Kidney capillary endothelial cell (primary cell): Measurements from ENCODE around the gene TUFT1.
"Not testable (repeated sequence)": the region's sequence is repeated elsewhere in the genome, so short reads cannot be mapped to it uniquely, and the experiment has no call there.

Experiments
- DNase-seq: peaks from one replicate; pipeline ENCODE4 v3.0.0-alpha.2; 2018; ENCODE audit warnings: low spot score

The TUFT1 gene

DNA sequence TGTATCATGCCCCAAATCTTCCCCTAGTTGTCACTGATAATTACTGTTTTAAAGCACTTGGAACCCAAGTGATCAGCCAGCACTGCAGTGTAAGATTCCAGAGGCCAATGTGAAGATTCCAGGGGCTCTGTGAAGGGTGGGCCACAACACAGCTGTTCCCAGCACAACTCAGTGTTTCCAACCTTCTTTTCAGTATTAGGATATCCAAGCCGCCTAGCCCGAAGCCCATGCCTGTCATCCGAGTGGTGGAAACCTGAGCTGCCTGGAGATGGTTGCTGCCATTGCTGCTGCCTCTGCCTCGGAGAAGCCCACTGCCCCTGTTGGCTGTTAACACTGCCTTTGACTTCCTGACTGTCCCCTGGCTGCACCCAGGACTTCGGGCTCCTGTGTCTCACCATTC lies 41.3 kb downstream of the TUFT1 start:
- DNase-seq: no peak

DNA sequence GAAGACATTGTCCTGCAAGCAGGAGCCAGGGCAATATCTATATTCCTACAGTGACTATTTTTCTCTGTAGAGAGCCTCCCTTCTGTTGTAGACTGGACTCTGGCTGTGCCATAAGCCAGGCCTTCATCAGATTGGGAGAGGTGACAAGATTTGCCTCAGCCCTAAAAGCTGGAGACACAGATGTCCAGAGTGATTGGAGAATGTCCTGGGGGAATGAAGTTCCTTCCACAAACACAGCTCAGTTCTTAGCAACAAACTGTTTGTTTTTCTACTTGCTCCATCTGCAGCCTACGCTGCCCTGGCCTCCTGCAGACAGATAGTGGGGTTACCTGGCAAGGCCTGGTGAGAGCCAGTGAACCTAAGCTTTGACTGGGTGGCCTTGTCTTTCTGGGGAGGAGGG lies 41.8 kb downstream of the TUFT1 start:
- DNase-seq: no peak

DNA sequence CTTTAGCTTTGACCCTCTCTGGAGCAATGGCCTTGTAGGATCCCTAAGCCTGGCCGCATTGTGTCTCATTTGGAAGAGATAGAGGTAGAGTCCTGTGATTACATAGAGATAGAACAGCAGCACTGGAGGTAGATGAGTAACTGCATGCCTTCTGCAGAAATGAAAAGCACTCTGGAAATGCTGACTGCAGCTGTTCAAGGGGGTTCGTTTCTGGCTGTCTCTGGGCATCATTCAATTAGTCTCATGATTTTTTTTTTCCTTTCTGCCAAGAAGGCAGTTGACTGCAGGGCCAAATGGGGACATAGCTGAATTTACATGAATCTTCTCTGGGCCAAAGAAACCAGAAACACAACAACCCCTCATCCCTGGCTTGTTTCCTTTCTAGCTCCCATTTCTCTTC lies 43.7 kb downstream of the TUFT1 start:
- DNase-seq: no peak

DNA sequence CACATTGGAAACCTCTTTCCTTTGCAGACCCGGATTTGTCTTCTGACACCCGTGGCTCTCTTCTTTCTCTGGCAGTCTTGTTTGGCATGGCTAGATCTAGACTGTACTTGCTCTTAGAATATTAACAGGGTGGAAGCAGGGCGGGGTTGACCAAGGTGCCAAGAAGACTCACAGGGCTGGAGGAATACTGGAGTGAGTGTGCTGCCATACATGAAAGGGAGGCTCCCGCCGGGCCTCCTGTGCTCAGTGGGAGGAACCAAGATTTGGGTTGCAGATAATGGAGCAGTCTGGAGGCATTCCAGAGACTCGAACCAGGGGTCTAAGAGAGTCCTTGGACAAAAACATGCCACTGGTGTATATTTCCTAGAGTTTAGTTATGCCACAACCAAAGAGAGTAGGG lies 44.2 kb downstream of the TUFT1 start:
- no peak for DNase-seq

DNA sequence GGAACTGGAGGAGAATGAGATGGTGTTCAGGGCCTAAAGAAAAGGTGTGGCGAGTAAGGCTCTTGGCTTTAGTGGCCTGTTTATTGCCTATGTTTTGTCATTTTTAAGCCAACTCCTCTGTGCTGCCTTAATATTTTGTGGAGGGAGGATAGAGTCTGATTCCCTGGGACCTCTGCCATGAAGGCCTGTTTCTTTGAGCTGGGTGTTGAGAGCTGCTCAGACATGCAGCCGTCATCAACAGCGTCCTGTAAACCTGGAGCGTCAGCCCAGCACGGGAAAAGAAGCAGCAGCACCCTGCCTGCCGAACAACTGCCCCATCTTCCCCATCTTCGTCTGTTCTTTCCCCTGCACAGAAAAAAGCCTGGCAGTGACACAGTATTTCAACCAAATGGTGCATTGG lies 44.7 kb downstream of the TUFT1 start:
- DNase-seq: no peak

DNA sequence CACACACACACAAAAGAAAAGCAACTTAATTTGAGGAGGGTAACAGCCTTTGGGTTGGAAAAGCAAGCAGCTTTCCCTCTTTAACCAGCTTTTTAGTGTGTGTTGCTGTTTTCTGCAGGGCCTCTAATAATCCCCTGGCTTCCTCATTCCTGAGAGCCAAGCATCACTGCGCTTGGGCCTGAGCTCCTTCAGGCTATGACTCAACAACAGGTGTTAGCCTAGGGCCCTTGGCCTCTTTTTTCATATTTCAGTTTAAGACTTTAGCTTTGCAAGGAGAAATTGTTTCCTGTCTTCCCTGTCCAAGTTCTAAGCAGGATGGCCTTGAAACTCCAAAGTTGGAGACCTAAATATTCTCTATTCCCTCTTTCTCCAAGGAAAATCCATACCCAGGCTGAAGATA lies 45.5 kb downstream of the TUFT1 start:
- DNase-seq: no peak

DNA sequence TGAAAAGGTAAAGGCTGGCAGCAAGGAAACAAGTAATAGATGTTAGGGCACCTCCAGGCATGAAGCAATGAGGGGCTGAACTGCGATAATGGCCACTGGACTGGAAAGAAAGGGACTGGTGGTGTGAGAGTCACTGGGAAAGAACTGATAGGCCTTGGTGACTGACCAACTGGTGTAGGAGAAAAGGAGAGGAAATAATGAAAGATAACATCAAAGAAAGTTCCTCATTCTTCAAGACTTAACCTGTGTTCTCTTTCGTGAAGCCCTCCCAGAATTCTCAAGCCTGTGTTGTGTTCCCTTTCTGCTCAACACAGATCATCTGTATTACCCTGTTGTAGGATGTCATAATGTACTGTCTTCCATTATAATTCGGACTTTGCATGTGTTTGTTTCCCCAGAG lies 50.9 kb downstream of the TUFT1 start:
- DNase-seq: no peak

DNA sequence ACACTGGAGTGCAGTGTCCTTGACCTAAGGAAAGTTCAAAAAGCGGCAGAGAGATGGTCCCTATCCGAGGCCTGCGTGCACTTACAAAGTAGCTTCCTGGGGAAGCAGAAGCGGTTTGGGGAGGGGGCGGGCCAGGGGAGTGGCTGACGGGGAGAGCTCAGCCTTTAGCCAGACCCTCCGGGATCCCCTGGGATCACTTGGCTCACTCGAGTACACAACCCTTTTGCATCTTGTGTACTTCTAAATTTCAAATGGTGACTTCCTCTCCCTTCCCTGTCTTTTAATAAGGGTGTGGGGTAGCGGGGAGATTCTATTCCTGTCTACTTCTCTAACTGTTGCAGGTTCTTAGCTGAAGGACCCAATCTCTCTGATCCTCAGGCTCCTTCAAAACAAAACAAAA lies 53.6 kb downstream of the TUFT1 start:
- DNase-seq: no peak

DNA sequence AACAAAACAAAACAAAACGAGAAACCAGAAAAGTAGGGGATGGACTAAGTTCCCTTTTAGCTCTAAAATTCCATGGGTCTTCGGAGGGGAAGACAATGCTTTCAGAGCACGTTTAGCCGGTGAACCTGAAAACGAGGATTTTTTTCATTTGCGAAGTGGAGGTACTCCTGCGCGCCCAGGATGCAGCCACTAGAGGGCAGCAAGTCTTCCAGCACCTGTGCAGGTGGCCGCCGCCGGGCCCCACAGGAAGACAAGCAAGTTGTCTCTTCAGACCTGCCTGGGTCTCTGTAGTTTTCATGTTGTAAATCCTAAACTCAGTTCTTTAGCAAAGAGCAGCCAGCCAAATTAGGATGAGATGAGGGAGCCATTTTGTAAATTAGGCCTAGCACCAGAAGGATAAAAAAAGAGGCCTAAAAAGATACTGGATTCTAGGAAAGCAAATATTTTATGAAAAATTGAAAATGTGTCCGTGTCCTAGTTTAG lies 54.1 kb downstream of the TUFT1 start:
- DNase-seq: no peak

DNA sequence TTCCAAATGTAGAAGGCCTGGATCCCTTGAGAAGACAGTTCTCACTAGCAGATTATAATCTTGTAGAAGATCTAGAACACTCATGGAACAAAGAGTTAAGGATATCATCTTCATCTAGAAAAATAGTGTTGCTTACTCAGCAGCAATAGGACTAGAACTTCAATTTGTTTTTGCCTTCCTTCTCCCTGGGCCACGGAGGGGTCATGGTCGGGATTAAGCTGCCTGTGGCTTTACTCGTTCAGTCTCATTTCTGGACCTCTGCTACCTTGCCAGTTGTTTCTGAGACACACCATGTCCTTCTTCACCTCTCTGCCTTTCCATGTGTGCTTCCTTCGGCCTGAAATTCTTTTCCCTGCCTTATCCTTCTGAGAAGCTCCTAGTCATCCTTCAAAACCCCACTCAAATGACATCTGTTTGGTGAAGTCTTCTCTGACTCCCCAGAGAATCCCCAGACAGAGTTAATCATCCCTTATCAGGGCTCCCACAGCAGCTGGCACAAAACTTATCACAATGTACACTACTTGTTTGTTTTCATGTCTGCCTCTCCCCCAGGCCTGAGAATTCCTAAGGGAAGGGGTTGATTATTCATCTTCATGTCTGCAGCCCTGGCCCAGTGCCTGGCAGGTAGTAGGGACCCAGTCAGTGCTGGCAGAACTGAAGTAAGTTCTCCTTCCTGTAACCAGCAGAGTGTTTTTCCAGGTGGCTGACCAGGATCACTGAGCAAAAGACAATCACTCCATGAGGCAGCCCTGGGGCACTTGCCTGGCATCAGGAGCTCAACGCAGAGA lies 56.3 kb downstream of the TUFT1 start:
- no peak for DNase-seq

DNA sequence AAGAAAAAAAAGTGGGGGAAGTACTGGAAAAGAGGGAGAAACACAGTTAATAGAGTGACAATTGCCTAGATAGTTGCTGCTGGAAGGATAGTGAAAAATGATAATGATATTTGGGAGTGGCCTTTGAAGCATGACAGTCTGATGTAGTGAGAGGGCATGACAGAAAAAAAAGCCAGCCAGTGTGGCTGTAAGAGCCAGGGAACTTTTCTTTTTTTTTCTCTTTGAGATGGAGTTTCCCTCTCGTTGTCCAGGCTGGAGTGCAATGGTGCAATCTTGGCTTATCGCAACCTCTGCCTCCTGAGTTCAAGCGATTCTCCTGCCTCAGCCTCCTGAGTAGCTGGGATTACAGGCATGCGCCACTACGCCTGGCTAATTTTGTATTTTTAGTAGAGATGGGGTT lies 62.4 kb downstream of the TUFT1 start:
- not testable (repeated sequence) for DNase-seq

DNA sequence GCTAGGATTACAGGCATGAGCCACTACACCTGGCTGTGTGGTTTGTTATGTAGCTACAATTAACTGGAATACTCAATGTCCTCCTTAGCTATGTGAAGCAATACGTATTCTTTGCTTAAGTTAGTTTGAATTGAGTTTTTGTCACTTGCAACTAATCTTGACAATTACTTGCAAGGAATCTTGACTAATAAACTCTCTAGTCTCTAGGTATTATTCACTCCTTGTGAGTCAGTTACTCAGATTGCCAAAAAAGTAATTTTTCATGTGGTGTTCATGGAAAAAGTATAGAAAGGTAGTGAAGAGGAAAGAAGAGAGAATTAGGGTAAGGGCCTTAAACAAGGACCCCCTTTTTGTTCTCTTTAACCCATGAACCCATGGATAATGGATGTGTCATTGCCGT lies 64.2 kb downstream of the TUFT1 start:
- DNase-seq: no peak

DNA sequence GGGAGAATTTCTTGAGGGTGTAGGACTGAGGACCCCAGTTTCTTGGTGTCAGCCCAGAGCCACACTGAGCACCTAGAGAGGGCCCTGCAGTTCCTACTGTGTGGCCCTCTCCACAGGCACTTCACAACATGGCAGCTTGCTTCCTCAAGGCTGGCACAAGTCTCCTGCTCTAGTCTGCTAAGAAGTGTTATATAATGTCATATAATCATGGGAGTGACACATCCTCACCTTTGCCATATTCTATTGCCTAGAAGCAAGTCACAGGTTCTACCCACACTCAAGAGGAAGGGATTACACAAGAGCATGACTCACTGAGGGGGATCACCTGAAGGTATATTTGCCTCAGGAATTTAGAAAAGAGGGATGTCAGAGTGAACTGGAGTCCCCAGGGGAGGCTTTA lies 66.3 kb downstream of the TUFT1 start:
- DNase-seq: no peak

DNA sequence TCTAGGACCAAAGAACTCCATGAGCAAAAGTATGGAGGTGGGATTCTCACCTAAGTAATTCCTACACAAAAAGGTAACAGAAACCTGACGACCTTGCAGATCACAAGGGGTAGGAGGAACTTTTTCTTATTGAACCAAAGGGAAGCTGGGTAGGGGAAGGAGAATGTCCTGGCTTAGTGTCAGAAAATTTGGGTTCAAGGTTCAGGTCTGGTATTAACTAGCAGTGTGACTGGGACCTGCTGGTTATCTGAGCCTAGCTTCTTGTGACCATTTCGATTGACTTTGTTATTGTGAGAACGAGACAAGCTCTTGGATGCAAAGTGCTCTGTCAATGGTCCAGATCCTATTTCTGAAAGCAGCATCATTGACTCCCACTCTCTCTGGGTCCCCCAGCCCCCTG lies 66.7 kb downstream of the TUFT1 start:
- no peak for DNase-seq

DNA sequence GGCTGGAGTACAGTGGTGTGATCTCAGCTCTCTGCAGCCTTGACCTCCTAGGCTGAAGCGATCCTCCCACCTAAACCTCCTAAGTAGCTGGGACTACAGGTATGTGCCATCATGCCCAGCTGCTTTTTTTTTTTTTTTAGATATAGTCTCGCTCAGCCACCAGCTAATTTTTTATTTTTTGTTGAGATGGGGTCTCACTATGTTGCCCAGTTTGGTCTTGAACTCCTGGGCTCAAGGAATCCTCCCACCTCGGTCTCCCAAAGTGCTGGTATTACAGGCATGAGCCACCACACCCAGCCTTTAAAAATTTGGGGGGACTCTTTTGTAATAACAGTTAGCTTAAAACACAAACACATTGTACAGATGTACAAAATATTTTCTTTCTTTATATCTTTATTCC lies 70.0 kb downstream of the TUFT1 start:
- no peak for DNase-seq

DNA sequence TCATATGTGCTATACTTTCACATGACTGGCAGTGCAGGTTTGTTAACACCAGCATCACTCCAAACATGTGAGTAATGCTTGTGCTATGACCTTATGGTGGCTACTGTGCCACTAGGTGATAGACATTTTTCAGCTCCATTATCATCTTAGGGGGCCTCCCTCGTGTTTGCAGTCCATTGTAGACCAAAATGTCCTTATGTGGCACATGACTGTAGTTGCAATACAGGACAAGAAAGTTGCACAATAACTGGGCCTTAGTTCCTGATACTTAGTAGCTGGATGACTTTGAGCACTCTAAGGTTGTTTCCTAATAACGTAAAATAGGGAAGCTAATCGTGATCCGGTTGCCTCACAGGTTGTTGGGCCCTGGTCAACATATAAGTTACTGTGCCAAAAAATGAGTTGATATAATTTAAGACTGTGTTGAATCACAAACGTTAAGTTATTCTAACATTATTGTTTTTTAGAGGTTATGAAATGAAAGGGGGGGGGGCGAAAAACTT lies 71.2 kb downstream of the TUFT1 start:
- DNase-seq: no peak

DNA sequence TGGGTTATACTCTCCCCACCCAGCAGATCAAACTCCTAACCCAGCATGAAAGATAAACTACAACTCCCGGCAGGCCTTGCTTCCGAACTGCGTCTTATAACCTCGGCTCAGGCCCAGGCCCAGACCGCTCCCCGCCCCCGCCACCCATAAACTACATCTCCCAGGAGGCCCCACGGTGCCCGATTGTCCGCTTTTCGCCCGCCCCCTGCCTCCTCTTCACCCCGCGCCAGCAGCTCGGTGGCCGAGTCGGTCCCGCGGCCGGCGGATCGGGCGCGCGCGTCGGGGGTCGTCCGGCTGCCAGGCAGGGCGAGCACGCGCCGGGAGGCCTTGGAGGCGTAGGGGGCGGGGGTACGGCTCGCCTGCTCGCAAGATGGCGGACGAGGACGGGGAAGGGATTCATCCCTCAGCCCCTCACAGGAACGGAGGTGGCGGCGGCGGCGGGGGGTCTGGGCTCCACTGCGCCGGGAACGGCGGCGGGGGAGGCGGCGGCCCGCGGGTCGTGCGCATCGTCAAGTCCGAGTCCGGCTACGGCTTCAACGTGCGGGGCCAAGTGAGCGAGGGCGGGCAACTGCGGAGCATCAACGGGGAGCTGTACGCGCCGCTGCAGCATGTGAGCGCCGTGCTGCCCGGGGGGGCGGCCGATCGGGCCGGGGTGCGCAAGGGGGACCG lies 71.9 kb downstream of the TUFT1 start, which contains the start of gene SNX27:
SNX27 (plus strand) TSS at position 219 of the 669 bp plus-strand sequence; CDS start at position 371, 152 bp downstream.
- DNase-seq: peak; percentile 70

DNA sequence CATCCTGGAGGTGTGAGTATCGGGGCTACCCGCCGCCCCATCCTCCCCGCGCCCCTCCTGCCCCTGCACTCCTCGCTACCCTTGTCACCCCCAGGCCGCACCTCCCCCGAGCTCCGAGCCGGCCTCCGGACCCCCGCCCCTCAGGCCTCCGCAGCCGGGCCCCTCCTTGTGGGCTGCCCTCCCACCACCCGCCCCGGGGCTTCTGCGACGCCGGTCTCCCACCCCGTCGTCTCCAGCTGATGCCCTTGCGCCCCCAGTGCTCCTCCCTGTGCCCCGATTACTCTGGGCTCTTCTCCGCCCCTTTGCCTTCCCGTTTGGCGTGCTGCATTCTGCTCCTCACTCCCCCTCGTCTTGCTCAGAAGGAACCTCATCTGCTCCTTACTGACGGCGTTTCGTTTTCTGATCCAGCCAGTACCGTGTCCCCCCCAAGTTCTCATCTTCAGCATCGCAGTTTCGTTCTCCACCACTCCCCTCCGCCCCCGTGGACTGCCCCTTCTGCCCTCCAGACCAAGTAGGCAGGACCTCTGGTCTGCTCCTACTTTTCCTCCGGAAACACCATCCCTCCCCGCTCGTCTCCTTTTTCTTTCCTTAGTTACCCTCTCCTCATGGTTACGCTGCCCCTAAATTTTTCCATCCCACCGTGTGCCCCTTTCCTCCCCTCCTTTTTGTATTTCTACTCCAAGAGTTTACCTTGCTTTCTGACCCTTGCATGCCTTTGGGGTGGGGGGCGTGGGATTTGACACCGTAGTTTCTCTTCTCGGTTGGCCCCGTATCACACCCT lies 72.6 kb downstream of the TUFT1 start:
- DNase-seq: no peak

DNA sequence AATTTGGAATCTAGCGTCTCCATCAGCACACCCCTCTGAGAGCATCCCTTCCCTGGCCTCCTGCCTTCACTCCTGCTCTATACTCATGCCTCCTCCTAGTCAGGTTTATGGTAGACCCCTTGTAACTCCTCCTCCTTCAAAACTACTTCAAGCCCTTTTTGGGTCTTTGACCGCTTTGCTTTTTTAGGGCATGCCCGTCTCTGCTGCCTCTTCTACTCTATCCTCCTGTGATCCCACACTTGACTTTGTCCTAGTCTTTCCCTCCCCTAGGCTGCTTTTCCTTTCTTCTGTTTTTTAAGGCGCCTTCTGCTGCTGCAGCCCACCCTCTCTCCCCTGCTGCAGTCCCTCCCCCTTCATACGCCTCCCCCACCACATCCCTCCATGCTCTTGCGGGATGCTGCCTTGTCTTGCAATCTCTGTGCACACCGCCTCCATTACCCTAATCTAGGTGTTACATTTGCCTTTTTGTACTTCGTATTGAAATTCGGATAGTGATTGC lies 73.2 kb downstream of the TUFT1 start:
- DNase-seq: no peak

DNA sequence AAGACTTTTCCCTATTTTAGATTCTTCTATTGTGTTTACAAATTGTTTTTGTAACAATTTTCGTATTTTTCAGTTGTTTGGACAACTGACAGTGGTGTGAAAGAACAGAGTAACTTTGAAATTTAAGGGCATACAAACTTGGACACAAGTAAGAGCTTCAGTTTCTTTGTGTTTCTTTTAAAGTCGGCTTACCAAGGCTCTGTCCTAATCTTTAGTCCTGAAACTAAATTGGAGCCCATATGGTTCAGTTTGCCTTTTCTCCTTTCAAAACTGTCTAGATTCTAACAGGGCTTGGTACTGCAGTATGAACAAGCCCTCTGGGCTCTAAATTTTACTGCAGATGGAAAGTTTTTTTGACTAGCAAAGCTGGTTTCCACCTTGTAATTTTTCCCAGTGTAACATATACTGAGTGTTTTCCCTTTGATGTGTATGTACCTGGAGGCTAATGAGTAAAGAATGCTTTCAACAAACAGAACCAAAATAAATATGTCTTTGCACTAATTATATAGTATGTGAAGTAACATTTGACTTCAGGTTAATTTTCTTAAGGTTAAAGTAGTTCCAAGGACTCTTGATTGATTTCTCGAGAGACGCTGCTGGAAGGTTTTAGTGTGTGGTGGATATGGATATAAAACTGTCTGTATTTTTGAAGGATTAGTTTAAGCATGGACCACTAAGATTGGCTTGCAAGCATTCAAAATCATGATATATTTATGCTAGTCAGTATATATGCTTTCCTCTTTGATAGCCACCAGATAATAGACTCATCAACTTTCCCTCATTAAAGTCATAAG lies 75.8 kb downstream of the TUFT1 start:
- DNase-seq: no peak

DNA sequence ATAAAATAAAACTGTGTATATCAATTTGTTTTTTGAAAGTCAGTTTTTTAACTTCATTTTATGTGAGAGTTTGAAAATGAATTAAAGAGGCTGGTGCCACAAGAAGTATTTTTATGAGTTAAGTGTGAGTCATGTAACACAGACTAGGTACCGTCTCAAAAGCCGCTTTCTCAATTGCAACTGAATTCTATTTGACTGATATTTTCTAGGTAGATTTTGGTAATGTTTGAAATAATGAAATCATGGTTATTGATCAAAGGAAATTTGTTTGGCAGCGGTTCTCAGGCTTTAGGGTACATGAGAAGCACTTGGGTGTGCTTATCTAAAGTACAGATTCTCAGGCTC lies 76.4 kb downstream of the TUFT1 start:
- no peak for DNase-seq

DNA sequence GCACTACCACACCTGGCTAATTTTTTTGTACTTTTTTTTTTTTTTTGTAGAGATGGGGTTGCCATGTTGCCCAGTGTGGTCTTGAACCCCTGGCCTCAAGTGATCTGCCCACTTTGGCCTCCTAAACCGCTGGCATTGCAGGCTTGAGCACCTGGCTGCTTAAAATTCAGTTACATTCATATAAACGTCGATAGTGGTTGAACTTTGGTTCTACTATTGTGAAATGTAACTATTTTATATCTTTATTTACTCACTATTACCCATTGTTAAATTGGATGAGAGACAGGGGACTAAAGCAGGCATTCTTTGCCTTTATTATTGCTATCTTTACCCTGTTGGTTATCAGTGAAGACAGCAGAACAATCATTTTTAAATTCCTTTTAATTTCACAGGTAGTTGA lies 77.9 kb downstream of the TUFT1 start:
- DNase-seq: no peak
